Nephron (organoid): ENCODE data around the gene DTNB.

ENCODE experiments used
- H3K27ac Mint-ChIP-seq, 3 experiments: 2 replicates each; pipeline ENCODE4 v1.8.0; 2020; ENCODE audit warnings: mixed read lengths in 3 of 3, mild to moderate bottlenecking in 2 of 3, moderate library complexity in 1 of 3
- H3K27me3 Mint-ChIP-seq: 2 replicates; pipeline ENCODE4 v1.8.0; 2021; ENCODE audit warnings: low read depth, mild to moderate bottlenecking, moderate library complexity, mixed read lengths
- H3K36me3 Mint-ChIP-seq: 2 replicates; pipeline ENCODE4 v1.8.0; 2020; ENCODE audit warnings: low read depth, mixed read lengths
- H3K4me1 Mint-ChIP-seq: 2 replicates; pipeline ENCODE4 v1.8.0; 2020; ENCODE audit warnings: mixed read lengths
- H3K4me3 Mint-ChIP-seq, 3 experiments: 2 replicates each; pipeline ENCODE4 v1.8.0; 2020; ENCODE audit warnings: mild to moderate bottlenecking in 3 of 3, mixed read lengths in 3 of 3, moderate library complexity in 2 of 3
- H3K9me3 Mint-ChIP-seq: 2 replicates; pipeline ENCODE4 v1.8.0; 2020; ENCODE audit warnings: mixed read lengths
- TF ChIP-seq, protein P1 (sequence below), 3 experiments: fragments of 200-600 bp; sonication (generic); IDR thresholded peaks; one replicate each; pipeline ENCODE4 v1.5.0; 2021; ENCODE audit warnings: antibody characterized with exemption in 3 of 3; ENCODE audit not compliant: unreplicated experiment in 3 of 3

Gene DTNB

GRCh38 chr2:25377822-25378421 lies 295.5 kb downstream of the DTNB start:
- Mint-ChIP-seq H3K4me1 (peaks cover 37% of the 10 kb centered on the region), H3K27ac (peak overlapping the region in 2 of 3 experiments; percentile 70 to 82), H3K4me3 (no peak overlapping the region), H3K27me3 (peaks cover 9% of the 10 kb centered on the region), H3K9me3 (no peaks in the 10 kb centered on the region), H3K36me3 (peaks cover 6% of the 10 kb centered on the region)
- TF ChIP-seq, protein P1, sequence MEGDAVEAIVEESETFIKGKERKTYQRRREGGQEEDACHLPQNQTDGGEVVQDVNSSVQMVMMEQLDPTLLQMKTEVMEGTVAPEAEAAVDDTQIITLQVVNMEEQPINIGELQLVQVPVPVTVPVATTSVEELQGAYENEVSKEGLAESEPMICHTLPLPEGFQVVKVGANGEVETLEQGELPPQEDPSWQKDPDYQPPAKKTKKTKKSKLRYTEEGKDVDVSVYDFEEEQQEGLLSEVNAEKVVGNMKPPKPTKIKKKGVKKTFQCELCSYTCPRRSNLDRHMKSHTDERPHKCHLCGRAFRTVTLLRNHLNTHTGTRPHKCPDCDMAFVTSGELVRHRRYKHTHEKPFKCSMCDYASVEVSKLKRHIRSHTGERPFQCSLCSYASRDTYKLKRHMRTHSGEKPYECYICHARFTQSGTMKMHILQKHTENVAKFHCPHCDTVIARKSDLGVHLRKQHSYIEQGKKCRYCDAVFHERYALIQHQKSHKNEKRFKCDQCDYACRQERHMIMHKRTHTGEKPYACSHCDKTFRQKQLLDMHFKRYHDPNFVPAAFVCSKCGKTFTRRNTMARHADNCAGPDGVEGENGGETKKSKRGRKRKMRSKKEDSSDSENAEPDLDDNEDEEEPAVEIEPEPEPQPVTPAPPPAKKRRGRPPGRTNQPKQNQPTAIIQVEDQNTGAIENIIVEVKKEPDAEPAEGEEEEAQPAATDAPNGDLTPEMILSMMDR (IDR thresholded peaks at IDR 0.05; ENCODE audit: unreplicated experiment in 3 of 3), result no peak

DNA sequence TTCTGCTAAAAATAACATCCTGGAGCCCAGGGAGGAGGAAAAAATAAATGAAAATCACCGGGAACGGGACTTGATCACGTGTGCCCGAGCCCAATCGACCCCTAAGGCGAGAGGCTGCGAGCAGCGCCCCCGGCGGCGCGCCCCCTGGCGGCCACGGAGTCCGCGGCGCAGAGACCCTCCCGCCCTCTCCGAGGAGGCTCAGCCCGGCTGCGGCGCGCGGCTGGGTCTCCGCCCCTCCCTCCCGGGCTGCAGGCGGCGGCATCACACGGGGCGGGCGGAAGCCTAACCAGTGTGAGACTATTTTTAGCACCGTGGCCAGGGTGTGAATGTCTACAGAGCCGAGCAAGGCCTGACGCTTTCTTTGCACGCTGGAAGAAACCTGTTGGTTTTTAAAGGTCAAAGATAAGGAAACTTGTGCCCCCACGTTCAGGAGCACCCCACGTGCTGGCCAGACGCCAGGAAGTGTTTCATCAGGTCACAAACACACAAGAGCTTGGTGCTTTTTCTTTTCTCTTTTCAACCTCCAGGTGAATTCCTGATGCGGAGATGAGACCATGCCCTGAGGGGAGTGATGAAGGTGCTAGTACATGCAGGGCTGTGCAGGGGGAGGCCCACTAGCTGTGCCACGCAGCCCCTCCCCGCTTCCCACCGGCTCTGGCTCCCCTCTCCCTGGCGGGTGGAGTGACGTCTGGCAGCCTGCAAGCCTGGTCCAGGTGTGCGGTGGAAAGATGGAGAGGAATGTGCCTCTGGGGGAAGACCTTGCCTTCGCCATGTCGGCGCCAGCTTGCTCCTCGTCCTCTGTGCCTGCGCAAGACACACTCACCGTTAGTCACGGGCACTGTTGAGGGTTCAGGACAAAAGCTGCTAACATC lies 296.4 kb downstream of the DTNB start:
- Mint-ChIP-seq H3K36me3 (peaks cover 3% of the 10 kb centered on the region), H3K9me3 (no peaks in the 10 kb centered on the region), H3K4me3 (peak overlapping the region; percentile 67 to 75 (median 74)), H3K4me1 (peaks cover 31% of the 10 kb centered on the region), H3K27me3 (peaks cover 9% of the 10 kb centered on the region), H3K27ac (peak overlapping the region; percentile 70 to 85 (median 82))
- TF ChIP-seq, protein P1 (IDR thresholded peaks at IDR 0.05; ENCODE audit: unreplicated experiment in 3 of 3), result peak; percentile 98 to 99 (median 99)

DNA sequence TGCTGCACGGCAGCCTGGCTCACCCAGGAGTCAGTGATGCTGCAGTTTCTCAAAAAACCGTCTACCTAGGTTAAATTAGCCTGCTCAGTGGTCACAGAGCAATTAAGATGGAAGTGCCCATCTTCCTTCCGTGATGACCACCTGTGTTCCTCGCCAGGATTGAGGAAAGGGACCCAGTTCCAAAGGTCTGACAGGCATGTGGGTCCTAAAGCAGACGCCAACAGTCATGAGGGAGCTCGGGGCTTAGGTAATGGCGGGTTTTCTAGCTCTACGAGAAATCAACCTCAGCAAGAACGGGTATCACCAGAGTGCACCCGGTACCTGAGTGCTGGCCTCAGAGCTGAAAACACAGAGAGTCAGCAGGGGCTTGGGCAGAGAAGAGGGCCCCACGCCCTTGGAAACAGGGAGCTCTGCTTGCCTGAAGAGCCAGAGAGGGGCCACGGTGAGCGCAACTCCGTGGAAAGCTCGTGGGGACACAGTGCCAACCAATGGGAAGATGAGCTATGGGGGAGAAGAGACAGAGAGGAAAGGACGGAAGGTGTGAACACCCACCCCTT lies 297.3 kb downstream of the DTNB start:
- H3K27me3 Mint-ChIP-seq, result peaks cover 9% of the 10 kb centered on the region
- peak overlapping the region; percentile 58 to 79 (median 74) for H3K4me3 Mint-ChIP-seq
- TF ChIP-seq, protein P1 (IDR thresholded peaks at IDR 0.05; ENCODE audit: unreplicated experiment in 3 of 3), result no peak
- H3K4me1 Mint-ChIP-seq, result peaks cover 22% of the 10 kb centered on the region
- H3K9me3 Mint-ChIP-seq, result no peaks in the 10 kb centered on the region
- peak overlapping the region in 1 of 3 experiments; percentile 15 for H3K27ac Mint-ChIP-seq
- no peaks in the 10 kb centered on the region for H3K36me3 Mint-ChIP-seq

GRCh38 chr2:25375371-25375988 lies 297.9 kb downstream of the DTNB start:
- TF ChIP-seq, protein P1 (IDR thresholded peaks at IDR 0.05; ENCODE audit: unreplicated experiment in 3 of 3), result no peak
- Mint-ChIP-seq H3K4me1 (peaks cover 24% of the 10 kb centered on the region), H3K36me3 (no peaks in the 10 kb centered on the region), H3K27me3 (peaks cover 9% of the 10 kb centered on the region), H3K27ac (no peak overlapping the region), H3K9me3 (no peaks in the 10 kb centered on the region), H3K4me3 (no peak overlapping the region)

- peaks cover 9% of the 10 kb centered on the region for H3K27me3 Mint-ChIP-seq
- peaks cover 27% of the 10 kb centered on the region for H3K4me1 Mint-ChIP-seq
- H3K27ac Mint-ChIP-seq, result no peak overlapping the region
- no peak overlapping the region for H3K4me3 Mint-ChIP-seq
- no peaks in the 10 kb centered on the region for H3K36me3 Mint-ChIP-seq
- H3K9me3 Mint-ChIP-seq, result no peaks in the 10 kb centered on the region
- TF ChIP-seq, protein P1 (IDR thresholded peaks at IDR 0.05; ENCODE audit: unreplicated experiment in 3 of 3), result no peak
Observed at GRCh38 chr2:25374827-25375226, 298.6 kb downstream of the DTNB start.
